ENCODE measurements around the gene USP17L10. TPM values are rescaled to one million over a fixed set of nuclear protein-coding genes. Genes with fewer than 3 reads are reported as not detected.
"Not testable (repeated sequence)": the region's sequence is repeated elsewhere in the genome, so short reads cannot be mapped to it uniquely, and the experiment has no call there.

The USP17L10 gene
- total RNA-seq, 1 donor from 2014 or later: not detected

- H3K27ac ChIP-seq (ENCODE audit: low read depth, low read length): not testable (repeated sequence)
Observed at GRCh38 chr4:9243579-9243978, 33.1 kb downstream of the USP17L10 start, which contains the start of gene USP17L17. TSS of gene USP17L17 (plus strand) at chr4:9243879. CDS start at chr4:9243879, 0 bp downstream.

GRCh38 chr4:9247953-9248680 lies 37.7 kb downstream of the USP17L10 start, which contains the start of gene USP17L18:
TSS of gene USP17L18 (plus strand) at chr4:9248630. CDS start at chr4:9248630, 0 bp downstream.
- not testable (repeated sequence) for H3K27me3 ChIP-seq (ENCODE audit: control insufficient read depth in 3 of 3, insufficient read depth in 3 of 3, low read length in 3 of 3); H3K27ac ChIP-seq (ENCODE audit: low read depth, low read length); H3K4me1 ChIP-seq (ENCODE audit: control insufficient read depth in 3 of 3, insufficient read depth in 3 of 3, low read length in 3 of 3); H3K4me3 ChIP-seq (ENCODE audit: low read length in 3 of 3); H3K9ac ChIP-seq (ENCODE audit: low read depth in 1 of 3, low read length in 3 of 3); H3K36me3 ChIP-seq (ENCODE audit: control insufficient read depth in 3 of 3, insufficient read depth in 3 of 3, low read length in 3 of 3); H3K9me3 ChIP-seq (ENCODE audit: control insufficient read depth in 3 of 3, low read length in 3 of 3)

More at GRCh38 chr4:9243579-9243978, 33.1 kb downstream of the USP17L10 start, which contains the start of gene USP17L17:
- not testable (repeated sequence) for H3K9me3 ChIP-seq (ENCODE audit: control insufficient read depth in 3 of 3, low read length in 3 of 3); H3K9ac ChIP-seq (ENCODE audit: low read depth in 1 of 3, low read length in 3 of 3); H3K36me3 ChIP-seq (ENCODE audit: control insufficient read depth in 3 of 3, insufficient read depth in 3 of 3, low read length in 3 of 3); H3K4me1 ChIP-seq (ENCODE audit: control insufficient read depth in 3 of 3, insufficient read depth in 3 of 3, low read length in 3 of 3); H3K27me3 ChIP-seq (ENCODE audit: control insufficient read depth in 3 of 3, insufficient read depth in 3 of 3, low read length in 3 of 3); H3K4me3 ChIP-seq (ENCODE audit: low read length in 3 of 3)

- H3K9me3 ChIP-seq (ENCODE audit: control insufficient read depth in 3 of 3, low read length in 3 of 3); H3K9ac ChIP-seq (ENCODE audit: low read depth in 1 of 3, low read length in 3 of 3); H3K27ac ChIP-seq (ENCODE audit: low read depth, low read length); H3K36me3 ChIP-seq (ENCODE audit: control insufficient read depth in 3 of 3, insufficient read depth in 3 of 3, low read length in 3 of 3); H3K27me3 ChIP-seq (ENCODE audit: control insufficient read depth in 3 of 3, insufficient read depth in 3 of 3, low read length in 3 of 3); H3K4me3 ChIP-seq (ENCODE audit: low read length in 3 of 3); H3K4me1 ChIP-seq (ENCODE audit: control insufficient read depth in 3 of 3, insufficient read depth in 3 of 3, low read length in 3 of 3): not testable (repeated sequence)
Observed at GRCh38 chr4:9253078-9253477, 42.6 kb downstream of the USP17L10 start, which contains the start of gene USP17L19. TSS of gene USP17L19 (plus strand) at chr4:9253378. CDS start at chr4:9253378, 0 bp downstream.

- not testable (repeated sequence) for H3K36me3 ChIP-seq (ENCODE audit: control insufficient read depth in 3 of 3, insufficient read depth in 3 of 3, low read length in 3 of 3); H3K9me3 ChIP-seq (ENCODE audit: control insufficient read depth in 3 of 3, low read length in 3 of 3); H3K9ac ChIP-seq (ENCODE audit: low read depth in 1 of 3, low read length in 3 of 3); H3K27me3 ChIP-seq (ENCODE audit: control insufficient read depth in 3 of 3, insufficient read depth in 3 of 3, low read length in 3 of 3); H3K27ac ChIP-seq (ENCODE audit: low read depth, low read length); H3K4me1 ChIP-seq (ENCODE audit: control insufficient read depth in 3 of 3, insufficient read depth in 3 of 3, low read length in 3 of 3); H3K4me3 ChIP-seq (ENCODE audit: low read length in 3 of 3)
Observed at GRCh38 chr4:9257824-9258223, 47.4 kb downstream of the USP17L10 start, which contains the start of gene USP17L20. TSS of gene USP17L20 (plus strand) at chr4:9258124. CDS start at chr4:9258124, 0 bp downstream.

Other genes with a start within 250 kb of the USP17L10 start
- gene FAM90A26, start 40.2 kb upstream of the USP17L10 start, total RNA-seq: not detected
- gene USP17L11, start 4.7 kb downstream of the USP17L10 start, total RNA-seq: not detected
- gene USP17L12, start 9.5 kb downstream of the USP17L10 start, total RNA-seq: not detected
- gene USP17L13, start 14.2 kb downstream of the USP17L10 start, total RNA-seq: not detected
- gene USP17L15, start 23.7 kb downstream of the USP17L10 start, total RNA-seq: not detected
- not detected for gene USP17L17, start 33.2 kb downstream of the USP17L10 start, total RNA-seq
- not detected for gene USP17L18, start 38.0 kb downstream of the USP17L10 start, total RNA-seq
- not detected for gene USP17L19, start 42.7 kb downstream of the USP17L10 start, total RNA-seq
- not detected for gene USP17L20, start 47.5 kb downstream of the USP17L10 start, total RNA-seq
- gene USP17L21, start 52.2 kb downstream of the USP17L10 start, total RNA-seq: not detected
- gene USP17L22, start 57.0 kb downstream of the USP17L10 start, total RNA-seq: not detected
- not detected for gene USP17L24, start 114.5 kb downstream of the USP17L10 start, total RNA-seq
- gene USP17L25, start 119.3 kb downstream of the USP17L10 start, total RNA-seq: not detected
- not detected for gene USP17L26, start 124.0 kb downstream of the USP17L10 start, total RNA-seq
- not detected for gene USP17L5, start 128.7 kb downstream of the USP17L10 start, total RNA-seq
- not detected for gene USP17L27, start 133.5 kb downstream of the USP17L10 start, total RNA-seq
- gene USP17L28, start 138.2 kb downstream of the USP17L10 start, total RNA-seq: not detected
- not detected for gene USP17L29, start 143.0 kb downstream of the USP17L10 start, total RNA-seq
- not detected for gene USP17L30, start 152.5 kb downstream of the USP17L10 start, total RNA-seq
- gene DEFB131A, start 233.8 kb downstream of the USP17L10 start, total RNA-seq: not detected